GM19240 (cell line): ENCODE measurements around the gene NAALAD2.

Source experiments
- DNase-seq: peaks from one replicate; pipeline ENCODE4 v3.0.0; 2011; ENCODE audit warnings: low spot score; ENCODE audit not compliant: insufficient read length

NAALAD2 gene

GRCh38 chr11:90241414-90241813, 107.0 kb downstream of the NAALAD2 start:
- DNase-seq: no peak
